Measurements from ENCODE around the gene ZNF366.

GRCh38 chr5:72506158-72506549, 1.1 kb downstream of the ZNF366 start:
- TF ChIP-seq TAF1 (CRISPR knock-in tag; IDR thresholded peaks at IDR 0.05) = no peak
- no peak for TF ChIP-seq CHD2 (IDR thresholded peaks at IDR 0.05; ENCODE audit: low read depth, low read length)
- TF ChIP-seq, protein P1, sequence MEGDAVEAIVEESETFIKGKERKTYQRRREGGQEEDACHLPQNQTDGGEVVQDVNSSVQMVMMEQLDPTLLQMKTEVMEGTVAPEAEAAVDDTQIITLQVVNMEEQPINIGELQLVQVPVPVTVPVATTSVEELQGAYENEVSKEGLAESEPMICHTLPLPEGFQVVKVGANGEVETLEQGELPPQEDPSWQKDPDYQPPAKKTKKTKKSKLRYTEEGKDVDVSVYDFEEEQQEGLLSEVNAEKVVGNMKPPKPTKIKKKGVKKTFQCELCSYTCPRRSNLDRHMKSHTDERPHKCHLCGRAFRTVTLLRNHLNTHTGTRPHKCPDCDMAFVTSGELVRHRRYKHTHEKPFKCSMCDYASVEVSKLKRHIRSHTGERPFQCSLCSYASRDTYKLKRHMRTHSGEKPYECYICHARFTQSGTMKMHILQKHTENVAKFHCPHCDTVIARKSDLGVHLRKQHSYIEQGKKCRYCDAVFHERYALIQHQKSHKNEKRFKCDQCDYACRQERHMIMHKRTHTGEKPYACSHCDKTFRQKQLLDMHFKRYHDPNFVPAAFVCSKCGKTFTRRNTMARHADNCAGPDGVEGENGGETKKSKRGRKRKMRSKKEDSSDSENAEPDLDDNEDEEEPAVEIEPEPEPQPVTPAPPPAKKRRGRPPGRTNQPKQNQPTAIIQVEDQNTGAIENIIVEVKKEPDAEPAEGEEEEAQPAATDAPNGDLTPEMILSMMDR (CRISPR knock-in tag; IDR thresholded peaks at IDR 0.05) = no peak

All from HepG2 (cell line).